Right renal cortex interstitium (tissue), 3 donors: ENCODE results near the gene PIP4K2A. TPM values are rescaled to one million over a fixed set of nuclear protein-coding genes. Genes with fewer than 3 reads are reported as not detected.

ENCODE experiments used
- DNase-seq, 3 donors: peaks; one replicate each; pipeline ENCODE4 v3.0.0-alpha.2; 2013; ENCODE audit warnings: low read depth in 3 of 3, low spot score in 2 of 3
- polyA plus RNA-seq, 3 donors: library from polyadenylated mRNA; unstranded; fragments of 120-200 nt; gene quantifications; one replicate each; pipeline ENCODE4 v1.2.1, GENCODE V29; 2013; ENCODE audit not compliant: insufficient read length in 3 of 3

Gene PIP4K2A
- polyA plus RNA-seq, 3 donors = 25.9 to 28.9 (median 28.6) TPM

DNA sequence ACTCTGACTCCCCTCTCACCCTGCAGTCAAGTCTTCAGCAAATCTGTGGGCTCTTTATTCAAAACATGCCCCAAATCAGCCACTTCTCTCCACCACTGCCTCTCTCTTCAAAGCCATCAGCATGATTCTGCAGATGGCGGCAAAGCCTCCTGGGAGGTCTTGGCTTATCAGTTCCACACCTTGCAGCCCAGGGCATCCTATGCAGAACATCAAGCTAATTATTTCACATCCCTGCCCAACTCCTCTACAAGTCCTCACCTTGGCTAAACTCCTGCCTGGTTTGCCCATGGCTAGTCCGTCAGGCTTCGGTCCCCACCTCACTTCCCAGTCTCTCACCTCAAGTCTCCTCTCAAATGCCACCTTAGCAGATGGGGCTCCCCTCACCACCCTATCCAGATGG, 70.2 kb downstream of the PIP4K2A start:
- DNase-seq = no peak

GRCh38 chr10:22643775-22644174, 70.6 kb downstream of the PIP4K2A start:
- DNase-seq = no peak

- no peak for DNase-seq
Measured at GRCh38 chr10:22643116-22643515, 71.3 kb downstream of the PIP4K2A start.

DNA sequence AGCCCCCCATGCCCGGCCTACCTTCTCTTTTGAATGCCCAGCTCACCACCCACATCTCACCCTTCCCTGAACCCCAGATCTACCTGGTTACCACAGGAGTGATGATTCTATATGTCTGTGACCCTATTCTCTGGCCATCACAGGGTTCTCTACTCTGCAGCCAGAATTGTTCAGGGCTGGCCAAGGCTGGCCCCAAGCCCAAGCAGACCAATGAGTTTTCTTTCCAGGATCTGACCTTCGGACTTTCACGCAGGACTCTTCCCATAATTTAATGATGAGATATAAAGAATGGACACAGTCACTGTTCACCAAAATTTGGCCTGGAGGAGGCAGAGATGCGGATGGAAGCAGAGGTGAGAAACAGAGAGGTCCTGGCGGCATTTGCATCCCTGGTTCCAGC, 72.6 kb downstream of the PIP4K2A start:
- no peak for DNase-seq

GRCh38 chr10:22640359-22640758, 74.0 kb downstream of the PIP4K2A start:
- no peak for DNase-seq

GRCh38 chr10:22638863-22639262, 75.5 kb downstream of the PIP4K2A start:
- DNase-seq = no peak

DNA sequence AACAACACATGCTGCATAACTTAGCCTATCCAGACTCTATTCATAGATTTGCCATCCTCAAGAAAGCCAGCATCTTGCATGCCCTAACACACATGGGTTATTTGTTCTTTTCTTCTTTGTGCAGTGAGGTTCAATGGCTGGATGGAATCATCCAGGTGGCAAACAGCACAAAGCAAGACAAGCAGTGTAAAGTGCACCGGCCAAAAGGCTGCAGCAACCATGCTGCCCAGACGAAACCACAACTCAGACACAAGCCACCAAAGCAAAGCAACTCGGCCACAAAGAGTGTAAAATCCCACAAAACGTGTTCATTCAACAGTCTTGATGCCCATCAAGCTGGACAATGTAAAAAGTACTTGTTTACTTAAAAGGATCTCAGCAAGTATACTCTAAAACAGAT, 76.9 kb downstream of the PIP4K2A start:
- DNase-seq = no peak

DNA sequence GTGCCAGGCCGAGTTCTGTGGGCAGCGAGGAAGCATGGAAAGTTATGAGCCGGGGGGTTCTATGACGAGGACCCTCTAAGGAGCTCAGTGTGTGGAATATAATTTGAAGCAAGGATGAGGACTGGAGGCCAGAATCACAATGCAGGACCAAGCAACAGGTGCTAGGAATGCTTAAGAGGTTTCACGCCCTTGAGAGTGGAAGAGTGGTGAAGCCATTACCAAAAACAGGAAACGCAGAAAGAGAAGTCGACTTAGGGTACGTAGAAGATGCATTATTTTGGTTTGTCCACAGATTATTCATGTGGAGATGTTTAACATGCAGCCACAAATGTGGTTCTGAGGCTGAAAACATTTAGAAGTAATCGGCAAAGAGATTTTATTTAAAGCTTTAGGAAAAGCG, 78.7 kb downstream of the PIP4K2A start:
- DNase-seq = no peak

DNA sequence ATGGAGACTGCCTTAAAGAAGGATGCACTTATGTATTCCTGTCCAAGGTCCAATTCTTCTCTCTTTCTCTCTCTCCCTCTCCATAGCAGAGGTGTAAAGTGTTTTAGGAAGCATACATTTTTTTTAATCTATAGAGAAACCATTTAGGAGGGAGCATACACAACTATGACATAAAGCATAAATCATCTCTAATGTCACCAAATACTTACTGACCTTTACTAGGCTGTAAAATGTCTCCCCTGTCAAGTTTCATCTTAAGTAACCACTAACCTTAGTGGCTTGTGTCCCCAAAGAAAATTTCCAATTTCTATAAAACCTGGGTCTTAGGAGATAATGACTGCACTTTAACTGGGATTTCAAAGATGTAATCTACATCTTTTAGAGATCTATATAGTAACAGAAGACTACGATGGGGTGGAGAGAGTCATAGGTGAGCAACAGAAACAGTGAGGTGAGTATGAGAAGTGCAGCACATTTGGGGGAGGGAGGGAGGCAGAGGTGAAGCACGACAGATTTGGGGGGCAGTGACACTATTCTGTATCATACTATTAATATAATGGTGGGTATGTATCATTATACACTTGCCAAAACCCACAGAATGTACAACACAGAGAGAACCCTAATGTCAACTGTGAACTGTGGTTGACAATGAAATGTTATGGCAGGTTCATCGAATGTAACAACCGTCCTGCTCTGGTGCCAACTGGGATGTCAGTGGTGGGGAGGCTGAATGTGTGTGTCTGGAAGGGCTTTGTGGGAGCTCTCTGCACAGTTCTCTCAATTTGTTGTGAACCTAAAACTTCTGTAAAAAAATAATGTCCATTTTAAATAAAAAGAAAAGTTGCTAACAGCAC, 79.5 kb downstream of the PIP4K2A start:
- DNase-seq = no peak

DNA sequence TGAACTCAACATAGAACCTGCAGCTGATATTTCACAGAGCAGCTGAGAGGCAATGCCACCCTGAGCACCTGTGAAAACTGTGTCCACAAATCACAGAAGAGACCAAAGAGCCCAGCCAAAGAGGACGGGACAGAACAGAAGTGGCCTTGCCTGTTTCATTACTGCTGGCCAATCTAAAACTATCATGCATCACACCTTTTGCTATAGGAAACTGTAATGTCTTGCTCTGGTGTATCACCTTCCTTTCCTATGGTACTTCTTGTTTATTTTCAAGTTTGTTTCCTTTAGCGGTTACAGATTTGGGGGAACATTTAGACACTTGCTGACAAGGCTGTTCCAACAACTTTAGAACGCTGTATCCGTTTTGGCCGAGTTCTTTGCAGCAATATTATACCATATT, 80.3 kb downstream of the PIP4K2A start:
- DNase-seq = no peak

DNA sequence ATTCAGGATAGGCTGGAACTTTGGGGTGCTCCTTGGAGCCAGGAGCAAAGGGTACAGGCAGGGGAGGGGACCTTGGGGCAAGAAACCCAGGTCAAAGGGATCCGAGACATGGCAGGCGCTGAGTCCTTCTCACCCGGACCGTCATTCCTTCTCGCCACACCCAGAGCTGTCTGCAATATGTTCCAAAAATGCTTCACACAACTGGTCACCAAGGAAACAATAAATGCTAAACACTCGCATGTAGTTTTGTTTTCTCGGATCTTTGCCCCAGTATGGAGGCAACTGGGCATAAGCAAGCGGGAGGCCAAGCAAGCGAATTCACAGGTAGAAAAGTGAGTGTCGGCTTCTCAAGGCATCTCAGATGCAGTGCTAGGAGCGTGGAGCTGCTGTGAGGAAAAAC, 80.8 kb downstream of the PIP4K2A start:
- DNase-seq = no peak

DNA sequence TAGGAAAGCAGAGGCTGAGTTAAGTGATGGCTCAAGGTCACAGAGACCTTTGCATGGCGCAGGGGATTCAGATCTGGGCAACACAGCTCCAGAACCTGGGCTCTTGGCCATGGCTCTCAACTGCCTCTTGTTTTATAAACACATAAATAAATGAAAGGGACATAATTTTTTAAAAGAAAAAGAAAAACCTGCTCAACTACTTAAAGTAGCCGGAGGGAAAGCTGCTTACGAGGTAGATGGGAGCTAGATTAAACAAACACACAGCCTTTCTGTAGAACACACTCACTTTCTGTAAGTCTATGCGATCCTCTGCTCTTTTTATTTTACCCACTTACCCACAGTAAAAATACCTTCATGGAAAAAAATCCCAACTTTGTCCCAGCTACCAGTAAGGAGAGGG, 81.3 kb downstream of the PIP4K2A start:
- no peak for DNase-seq

- DNase-seq = no peak
Measured at GRCh38 chr10:22631646-22632278, 82.6 kb downstream of the PIP4K2A start.

- no peak for DNase-seq
Measured at GRCh38 chr10:22631185-22631584, 83.2 kb downstream of the PIP4K2A start.

DNA sequence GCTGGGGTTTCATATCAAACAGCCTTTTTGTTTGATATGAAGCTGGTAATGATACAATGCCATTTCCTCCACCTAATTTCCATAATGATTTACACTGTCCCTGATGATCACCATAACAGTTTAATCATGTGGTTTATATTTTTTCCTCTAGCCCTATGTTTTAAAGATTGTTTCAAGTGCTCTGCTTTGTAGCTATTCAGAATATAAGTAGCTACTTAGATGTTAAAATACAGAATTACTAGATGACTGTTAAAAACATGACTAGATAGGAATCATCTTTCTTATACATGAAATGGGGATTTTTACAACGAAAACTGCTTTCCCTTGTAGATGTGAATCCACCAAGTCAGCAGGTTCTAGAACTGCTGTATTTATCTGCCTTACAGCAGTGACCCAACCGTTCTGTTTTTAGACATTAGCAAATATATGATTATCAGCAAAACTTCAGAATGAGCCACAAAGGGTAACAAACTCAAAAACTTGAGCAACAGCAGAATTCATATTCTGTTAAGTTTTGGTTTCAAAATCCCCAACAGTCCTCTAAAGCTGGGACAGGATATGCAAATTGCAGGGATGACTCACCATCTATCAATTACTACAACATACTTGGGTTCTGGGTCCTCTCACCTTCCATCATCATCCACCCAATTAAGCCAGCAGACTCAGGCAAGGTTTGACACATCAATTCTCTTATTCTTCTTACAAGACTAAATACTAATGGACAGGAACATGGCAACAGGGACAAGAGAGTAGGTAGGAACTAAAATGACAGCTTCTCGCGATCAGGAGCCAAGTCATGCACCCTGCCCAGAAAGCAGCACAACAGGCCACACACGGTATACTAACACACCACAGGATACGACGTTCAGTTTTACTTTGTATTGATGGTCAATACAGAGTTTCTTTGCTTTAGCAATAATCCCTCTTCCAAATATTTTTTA, 83.9 kb downstream of the PIP4K2A start:
- DNase-seq = no peak

- DNase-seq = no peak
Measured at GRCh38 chr10:22629852-22630233, 84.5 kb downstream of the PIP4K2A start.

DNA sequence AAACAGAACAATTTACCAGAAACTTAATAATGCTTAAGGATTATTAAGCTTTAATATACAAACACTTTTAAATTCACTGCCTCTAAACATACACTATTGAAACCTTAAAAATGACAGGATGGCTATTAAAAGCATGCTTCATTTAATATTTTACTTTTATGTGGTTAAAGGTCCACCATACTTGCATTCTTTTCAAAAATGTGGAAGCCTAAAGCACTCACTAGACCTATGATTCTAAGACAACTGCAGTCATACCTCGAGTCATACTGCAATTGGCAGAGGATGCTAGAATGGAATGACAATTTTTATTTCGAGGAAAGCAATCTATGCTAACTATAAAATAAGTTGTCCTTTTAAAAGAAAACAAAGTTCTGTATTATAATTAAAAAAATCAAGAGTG, 85.3 kb downstream of the PIP4K2A start:
- DNase-seq = no peak

- no peak for DNase-seq
Measured at GRCh38 chr10:22628309-22628708, 86.1 kb downstream of the PIP4K2A start.

GRCh38 chr10:22626784-22627183, 87.6 kb downstream of the PIP4K2A start:
- no peak for DNase-seq

DNA sequence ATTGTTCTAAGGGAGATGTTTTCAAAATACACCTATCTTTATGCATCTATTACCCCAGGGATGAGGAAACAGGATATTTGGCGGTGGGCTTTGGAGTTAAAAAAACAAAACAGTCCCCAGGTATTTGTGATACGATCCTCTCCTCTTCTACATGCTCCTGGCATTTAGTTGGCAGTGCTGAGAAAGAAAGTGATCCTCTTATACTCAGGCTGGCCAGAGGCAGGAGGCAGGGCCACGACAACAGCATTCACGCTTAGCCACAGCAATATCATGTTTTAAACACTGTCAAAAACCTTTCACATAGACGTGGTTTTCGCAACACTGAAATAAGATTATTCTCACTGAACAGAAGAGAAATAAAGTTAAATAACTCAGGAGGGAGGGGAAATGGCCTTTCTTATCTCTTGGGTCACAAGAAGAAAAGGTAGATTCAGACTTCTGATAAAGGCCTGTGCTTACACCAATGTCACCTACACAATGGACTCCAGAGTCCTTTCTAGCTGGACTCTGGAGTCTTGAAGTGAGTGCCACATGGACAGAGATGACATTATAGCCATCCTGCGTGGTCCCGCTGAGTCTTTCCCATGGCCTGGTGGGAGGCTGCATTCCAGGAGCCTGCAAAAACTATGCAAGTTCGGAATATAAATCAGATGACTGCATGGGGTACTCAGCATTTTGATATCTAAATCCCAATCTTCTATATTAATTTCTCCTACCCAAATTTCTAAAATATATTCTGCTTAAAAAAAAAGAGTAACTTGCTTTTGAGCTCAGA, 88.7 kb downstream of the PIP4K2A start:
- DNase-seq = no peak
